ENCODE data around the gene GAB2.
A peak's percentile ranks its signal among the peaks of the same experiment; 100 is the strongest.
"Not testable (repeated sequence)": the region's sequence is repeated elsewhere in the genome, so short reads cannot be mapped to it uniquely, and the experiment has no call there.

The GAB2 gene

GRCh38 chr11:78282821-78283220 lies 134.8 kb downstream of the GAB2 start:
- no peak overlapping the region for H3K4me3 Mint-ChIP-seq
- peaks cover 1% of the 10 kb centered on the region for H3K4me1 Mint-ChIP-seq
- H3K27ac Mint-ChIP-seq, result no peak overlapping the region
- TF ChIP-seq, protein P1, sequence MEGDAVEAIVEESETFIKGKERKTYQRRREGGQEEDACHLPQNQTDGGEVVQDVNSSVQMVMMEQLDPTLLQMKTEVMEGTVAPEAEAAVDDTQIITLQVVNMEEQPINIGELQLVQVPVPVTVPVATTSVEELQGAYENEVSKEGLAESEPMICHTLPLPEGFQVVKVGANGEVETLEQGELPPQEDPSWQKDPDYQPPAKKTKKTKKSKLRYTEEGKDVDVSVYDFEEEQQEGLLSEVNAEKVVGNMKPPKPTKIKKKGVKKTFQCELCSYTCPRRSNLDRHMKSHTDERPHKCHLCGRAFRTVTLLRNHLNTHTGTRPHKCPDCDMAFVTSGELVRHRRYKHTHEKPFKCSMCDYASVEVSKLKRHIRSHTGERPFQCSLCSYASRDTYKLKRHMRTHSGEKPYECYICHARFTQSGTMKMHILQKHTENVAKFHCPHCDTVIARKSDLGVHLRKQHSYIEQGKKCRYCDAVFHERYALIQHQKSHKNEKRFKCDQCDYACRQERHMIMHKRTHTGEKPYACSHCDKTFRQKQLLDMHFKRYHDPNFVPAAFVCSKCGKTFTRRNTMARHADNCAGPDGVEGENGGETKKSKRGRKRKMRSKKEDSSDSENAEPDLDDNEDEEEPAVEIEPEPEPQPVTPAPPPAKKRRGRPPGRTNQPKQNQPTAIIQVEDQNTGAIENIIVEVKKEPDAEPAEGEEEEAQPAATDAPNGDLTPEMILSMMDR (IDR thresholded peaks at IDR 0.05), result no peak
- H3K36me3 Mint-ChIP-seq (ENCODE audit: low read depth), result no peaks in the 10 kb centered on the region
- no peaks in the 10 kb centered on the region for H3K9me3 Mint-ChIP-seq
- no peak for DNase-seq
- H3K27me3 Mint-ChIP-seq (ENCODE audit: low read depth, poor library complexity), result peaks cover 4% of the 10 kb centered on the region

DNA sequence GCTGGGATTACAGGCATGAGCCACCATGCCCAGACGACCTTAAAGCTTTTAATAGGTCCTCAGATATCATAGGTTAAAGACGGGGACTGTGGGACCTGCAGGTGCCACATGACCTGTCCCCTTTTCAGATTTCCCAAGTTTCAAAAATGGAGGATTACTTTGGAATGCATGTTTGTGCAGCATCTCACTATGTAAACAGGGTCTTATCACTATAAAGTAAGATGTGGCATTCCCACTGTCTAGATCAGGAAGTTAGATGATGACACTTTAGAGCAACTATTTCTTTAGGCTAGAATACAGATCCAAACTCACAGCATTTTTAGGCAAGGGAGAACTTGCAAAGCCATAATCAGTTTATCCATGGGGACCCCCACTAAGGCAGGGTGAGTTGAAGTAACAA lies 136.1 kb downstream of the GAB2 start:
- peaks cover 4% of the 10 kb centered on the region for H3K27me3 Mint-ChIP-seq (ENCODE audit: low read depth, poor library complexity)
- H3K9me3 Mint-ChIP-seq, result no peaks in the 10 kb centered on the region
- TF ChIP-seq, protein P1 (IDR thresholded peaks at IDR 0.05), result no peak
- DNase-seq, result no peak
- no peaks in the 10 kb centered on the region for H3K36me3 Mint-ChIP-seq (ENCODE audit: low read depth)
- no peak overlapping the region for H3K4me3 Mint-ChIP-seq
- H3K27ac Mint-ChIP-seq, result no peak overlapping the region
- H3K4me1 Mint-ChIP-seq, result peaks cover 5% of the 10 kb centered on the region

- Mint-ChIP-seq H3K36me3 (ENCODE audit: low read depth) (peaks cover 22% of the 10 kb centered on the region), H3K27ac (no peak overlapping the region), H3K9me3 (peaks cover 17% of the 10 kb centered on the region), H3K4me3 (no peak overlapping the region), H3K27me3 (ENCODE audit: low read depth, poor library complexity) (peaks cover 4% of the 10 kb centered on the region), H3K4me1 (peaks cover 5% of the 10 kb centered on the region)
- TF ChIP-seq, protein P1 (IDR thresholded peaks at IDR 0.05), result no peak
- no peak for DNase-seq
Observed at GRCh38 chr11:78277314-78277994, 140.2 kb downstream of the GAB2 start.

GRCh38 chr11:78276311-78276710 lies 141.3 kb downstream of the GAB2 start:
- Mint-ChIP-seq H3K27me3 (ENCODE audit: low read depth, poor library complexity) (peaks cover 4% of the 10 kb centered on the region), H3K27ac (no peak overlapping the region), H3K9me3 (peaks cover 28% of the 10 kb centered on the region), H3K36me3 (ENCODE audit: low read depth) (peaks cover 33% of the 10 kb centered on the region), H3K4me3 (no peak overlapping the region), H3K4me1 (peaks cover 5% of the 10 kb centered on the region)
- no peak for DNase-seq
- TF ChIP-seq, protein P1 (IDR thresholded peaks at IDR 0.05), result no peak

DNA sequence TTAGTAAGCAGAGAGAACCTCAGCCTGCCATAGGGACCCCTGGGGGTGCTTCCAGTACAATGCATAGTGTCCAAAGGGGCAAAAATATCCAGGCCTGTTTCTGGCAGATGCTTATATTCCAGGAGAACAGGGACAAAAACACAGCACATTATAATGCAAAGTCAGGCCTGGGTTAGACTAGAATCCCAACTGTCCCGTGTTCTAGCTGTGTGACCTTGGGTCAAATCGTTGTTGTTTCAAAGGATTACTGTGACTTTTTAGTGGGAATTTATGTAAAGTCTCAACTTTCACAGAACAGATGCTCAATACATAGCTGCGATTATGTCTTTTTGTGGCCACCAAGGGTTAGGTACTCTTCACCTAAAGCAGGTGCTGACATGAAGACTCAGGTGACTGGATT lies 142.9 kb downstream of the GAB2 start:
- peaks cover 30% of the 10 kb centered on the region for H3K9me3 Mint-ChIP-seq
- no peak overlapping the region for H3K4me3 Mint-ChIP-seq
- H3K27ac Mint-ChIP-seq, result peak overlapping the region; percentile 73
- H3K27me3 Mint-ChIP-seq (ENCODE audit: low read depth, poor library complexity), result no peaks in the 10 kb centered on the region
- peaks cover 5% of the 10 kb centered on the region for H3K4me1 Mint-ChIP-seq
- TF ChIP-seq, protein P1 (IDR thresholded peaks at IDR 0.05), result no peak
- no peak for DNase-seq
- peaks cover 39% of the 10 kb centered on the region for H3K36me3 Mint-ChIP-seq (ENCODE audit: low read depth)

GRCh38 chr11:78272625-78273269 lies 144.9 kb downstream of the GAB2 start:
- Mint-ChIP-seq H3K4me1 (peaks cover 20% of the 10 kb centered on the region), H3K36me3 (ENCODE audit: low read depth) (peaks cover 39% of the 10 kb centered on the region), H3K9me3 (peaks cover 30% of the 10 kb centered on the region)
- not testable (repeated sequence) for H3K27me3 Mint-ChIP-seq (ENCODE audit: low read depth, poor library complexity); H3K27ac Mint-ChIP-seq; DNase-seq; H3K4me3 Mint-ChIP-seq

- H3K4me3 Mint-ChIP-seq; H3K27ac Mint-ChIP-seq; H3K27me3 Mint-ChIP-seq (ENCODE audit: low read depth, poor library complexity); DNase-seq: not testable (repeated sequence)
- Mint-ChIP-seq H3K36me3 (ENCODE audit: low read depth) (peaks cover 39% of the 10 kb centered on the region), H3K9me3 (peaks cover 30% of the 10 kb centered on the region), H3K4me1 (peaks cover 22% of the 10 kb centered on the region)
Observed at GRCh38 chr11:78271801-78272200, 145.8 kb downstream of the GAB2 start.

All from nephron progenitor cell (in vitro differentiated cells).